ENCODE data around the gene PNPLA3.

GRCh38 chr22:43994416-43994815, 70.8 kb downstream of the PNPLA3 start:
- TF ChIP-seq CTCF (optimal IDR thresholded peaks at IDR 0.05 in 1 of 3, IDR thresholded peaks at IDR 0.05 in 1 of 3, conservative IDR thresholded peaks at IDR 0.05 in 1 of 3; ENCODE audit: extremely low read depth in 1 of 3, insufficient read depth in 2 of 3, low read length in 3 of 3), result no peak
- TF ChIP-seq EZH2 (IDR thresholded peaks at IDR 0.05; ENCODE audit: low read length), result no peak

All from keratinocyte (primary cell).